Cerebellar cortex (tissue), 1 donor: ENCODE results near the gene MMP25.
"Not testable (repeated sequence)": the region's sequence is repeated elsewhere in the genome, so short reads cannot be mapped to it uniquely, and the experiment has no call there.

Experiments
- DNase-seq: peaks from one replicate; pipeline ENCODE4 v3.0.0-alpha.2; 2015; ENCODE audit warnings: low spot score

The MMP25 gene

DNA sequence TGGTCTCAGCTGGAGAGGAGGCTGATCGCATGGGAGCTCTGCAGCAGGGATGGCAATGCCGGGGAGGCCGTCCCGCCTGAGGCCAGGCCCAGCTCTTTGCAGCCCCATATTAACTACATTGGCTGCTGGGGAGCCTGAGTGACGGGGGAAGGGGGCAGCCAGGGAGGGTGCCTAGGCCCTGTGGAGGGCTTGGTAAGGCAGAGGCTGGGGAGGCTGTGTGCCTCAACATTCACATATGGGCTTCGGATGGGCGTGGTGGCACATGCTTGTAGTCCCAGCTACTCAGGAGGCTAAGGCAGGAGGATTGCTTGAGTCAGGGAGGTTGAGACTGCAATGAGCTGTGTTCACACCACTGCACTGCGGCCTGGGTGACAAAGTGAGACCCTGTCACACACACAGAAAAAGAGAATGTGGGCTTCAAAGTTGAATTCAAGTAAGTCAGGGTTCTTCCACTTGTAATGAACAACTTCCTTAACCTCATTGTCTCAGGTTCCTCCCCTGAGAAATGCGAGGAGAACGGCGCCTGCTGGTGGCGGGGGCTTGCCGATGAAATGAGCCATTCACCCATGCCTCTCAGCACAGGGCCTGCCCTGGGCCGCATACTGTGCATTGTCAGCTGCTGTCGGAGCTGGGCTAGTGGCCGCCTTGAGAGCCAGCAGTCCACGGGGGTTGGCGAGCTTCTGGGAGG lies 26.4 kb downstream of the MMP25 start:
- DNase-seq = not testable (repeated sequence)

DNA sequence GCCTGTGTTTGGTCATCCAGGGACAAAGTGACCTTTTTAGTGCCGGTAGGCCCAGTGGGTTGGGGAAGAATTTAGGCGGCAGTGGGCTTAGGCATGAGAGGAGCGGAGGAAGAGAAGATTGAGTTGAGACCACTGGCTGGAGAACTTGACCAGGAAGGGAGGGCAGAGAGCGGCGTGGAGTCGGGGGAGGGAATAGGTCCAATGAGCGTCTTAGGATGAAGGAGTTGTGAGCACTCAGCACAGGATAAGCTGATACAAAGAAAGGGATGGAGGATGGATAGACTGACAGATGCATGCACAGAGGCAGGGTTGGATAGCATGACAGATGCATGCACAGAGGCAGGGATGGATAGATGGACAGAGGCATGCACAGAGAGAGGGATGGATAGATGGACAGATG lies 27.1 kb downstream of the MMP25 start:
- no peak for DNase-seq

DNA sequence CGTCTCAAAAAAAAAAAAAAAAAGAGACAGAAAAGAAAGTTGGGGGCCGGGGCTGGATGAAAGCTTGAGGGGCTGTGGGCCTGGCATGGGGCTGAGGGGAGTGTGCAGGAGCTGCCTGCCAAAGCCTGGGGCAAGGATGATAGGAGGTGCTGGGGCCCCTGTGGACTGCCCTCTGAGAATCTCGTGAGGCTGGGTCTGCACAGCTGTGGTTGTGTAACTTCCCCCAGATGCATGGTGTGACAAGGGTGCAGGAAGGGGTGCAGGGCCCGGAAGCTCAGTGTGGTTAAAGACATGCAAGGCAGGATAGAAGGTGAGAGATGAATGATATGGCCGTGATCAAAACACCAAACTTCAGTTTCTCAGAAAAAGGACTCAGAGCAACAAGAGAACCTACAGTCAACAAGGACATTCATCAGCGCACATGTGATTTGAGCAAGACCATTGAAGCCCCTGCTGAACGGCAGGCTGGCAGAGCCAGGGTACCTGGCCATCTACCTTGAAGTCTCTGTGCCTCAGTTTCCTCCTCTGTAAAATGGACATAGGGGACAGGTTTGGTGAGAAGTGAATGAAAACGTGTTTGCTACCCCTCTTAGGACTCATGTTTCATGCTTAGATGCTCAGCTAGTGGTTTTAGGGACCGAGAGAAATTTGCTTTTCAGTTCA lies 28.6 kb downstream of the MMP25 start:
- no peak for DNase-seq

DNA sequence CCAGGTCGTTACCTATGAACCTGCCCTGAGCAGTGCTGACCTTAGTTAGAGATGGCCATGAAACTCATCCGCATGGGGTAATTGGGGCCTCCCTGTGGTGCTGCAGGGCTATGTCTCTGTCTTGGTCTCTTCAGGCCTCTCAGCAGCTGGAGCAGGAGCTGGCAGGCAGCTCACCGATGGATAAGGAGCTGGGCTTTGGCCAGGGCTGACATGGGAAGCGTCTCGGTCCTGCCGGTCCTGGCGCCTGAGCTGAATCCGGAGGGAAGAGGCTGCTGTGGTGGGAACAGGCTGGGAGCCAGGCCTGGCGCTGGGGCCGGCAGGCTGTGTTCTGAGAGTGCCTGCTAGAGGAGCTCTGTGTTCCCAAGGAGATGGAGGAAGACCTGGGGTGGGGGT lies 29.2 kb downstream of the MMP25 start:
- DNase-seq = no peak

DNA sequence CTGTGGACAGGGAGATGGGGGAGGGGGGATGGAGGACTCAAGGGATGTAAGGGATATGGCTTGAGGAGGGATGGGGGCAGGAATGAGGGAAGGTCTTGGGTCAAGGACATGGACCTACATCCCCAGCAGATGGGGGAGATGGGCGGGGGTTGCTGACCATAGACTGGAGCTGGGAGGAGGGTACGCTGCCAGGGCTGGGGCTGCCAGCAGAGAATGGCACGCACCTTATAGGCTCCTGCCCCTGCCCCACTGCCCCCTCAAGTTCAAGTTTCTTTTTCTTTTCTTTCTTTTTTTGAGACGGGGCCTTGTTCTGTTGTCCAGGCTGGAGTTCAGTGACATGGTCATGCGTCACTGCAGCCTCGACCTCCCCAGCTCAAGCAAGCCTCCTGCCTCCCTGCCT lies 29.6 kb downstream of the MMP25 start:
- DNase-seq = not testable (repeated sequence)

DNA sequence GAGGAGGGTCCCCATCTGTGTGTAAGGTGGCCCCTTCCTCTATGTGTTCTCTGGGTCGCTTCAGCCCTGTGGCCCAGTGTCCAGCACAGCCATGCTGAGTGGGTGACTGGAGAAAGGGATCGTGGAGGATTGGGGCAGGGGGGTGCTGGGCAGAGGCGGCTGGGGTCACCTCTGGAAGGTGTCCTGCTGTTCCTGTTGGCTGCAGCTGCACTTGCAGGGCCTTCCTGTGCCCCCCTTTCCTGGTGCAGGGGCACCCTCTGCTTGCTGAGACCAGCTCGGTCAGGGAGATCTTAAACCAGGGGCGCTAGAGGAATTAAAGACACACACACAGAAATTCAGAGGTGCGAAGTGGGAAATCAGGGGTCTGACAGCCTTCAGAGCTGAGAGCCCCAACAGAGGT lies 30.2 kb downstream of the MMP25 start:
- no peak for DNase-seq

DNA sequence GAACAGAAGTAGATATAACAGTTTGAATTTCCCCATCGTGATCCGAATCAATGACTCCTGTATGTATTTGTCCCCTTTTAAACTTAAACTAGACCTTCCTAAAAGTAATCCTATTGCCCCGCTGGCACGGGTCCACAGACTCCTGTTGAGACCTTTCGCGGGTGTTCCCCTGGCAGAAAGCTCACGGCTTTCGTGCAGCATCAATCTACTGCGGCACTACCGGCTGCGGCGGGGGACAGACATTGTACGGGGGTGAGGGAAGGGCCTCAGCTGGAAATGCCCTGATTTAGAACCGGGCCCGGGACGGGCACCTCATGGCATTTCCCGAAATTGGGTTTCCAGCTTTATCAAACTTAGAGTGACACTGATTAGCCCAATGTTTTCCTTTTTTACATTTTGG lies 33.7 kb downstream of the MMP25 start:
- no peak for DNase-seq

DNA sequence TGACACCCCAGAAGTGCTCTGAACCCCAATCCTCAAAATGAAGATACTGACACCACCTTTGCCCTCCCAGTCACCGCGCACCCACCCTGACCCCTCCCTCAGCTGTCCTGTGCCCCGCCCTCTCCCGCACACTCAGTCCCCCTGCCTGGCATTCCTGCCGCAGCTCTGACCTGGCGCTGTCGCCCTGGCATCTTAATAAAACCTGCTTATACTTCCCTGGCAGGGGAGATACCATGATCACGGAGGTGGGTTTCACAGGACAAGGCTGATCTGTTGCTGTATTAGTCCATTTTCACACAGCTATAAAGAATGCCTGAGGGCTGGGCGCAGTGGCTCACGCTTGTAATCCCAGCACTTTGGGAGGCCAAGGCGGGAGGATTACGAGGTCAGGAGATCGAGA lies 35.6 kb downstream of the MMP25 start:
- not testable (repeated sequence) for DNase-seq

DNA sequence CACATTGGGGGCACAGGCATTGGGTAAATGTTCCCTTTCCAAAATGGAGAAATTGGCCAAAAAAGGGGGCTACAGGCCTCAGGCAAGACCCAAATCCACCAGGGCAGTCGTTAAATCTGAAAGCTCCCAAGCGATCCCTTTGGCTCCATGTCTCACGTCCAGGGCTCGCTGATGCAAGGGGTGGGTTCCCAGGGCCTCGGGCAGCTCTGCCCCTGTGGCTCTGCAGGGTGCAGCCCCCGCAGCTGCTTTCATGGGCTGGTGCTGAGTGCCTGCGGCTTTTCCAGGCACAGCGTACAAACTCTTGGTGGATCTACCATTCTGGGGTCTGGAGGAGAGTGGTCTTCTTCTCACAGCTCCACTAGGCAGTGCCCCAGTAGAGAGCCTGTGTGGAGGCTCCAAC lies 37.0 kb downstream of the MMP25 start:
- DNase-seq = not testable (repeated sequence)

DNA sequence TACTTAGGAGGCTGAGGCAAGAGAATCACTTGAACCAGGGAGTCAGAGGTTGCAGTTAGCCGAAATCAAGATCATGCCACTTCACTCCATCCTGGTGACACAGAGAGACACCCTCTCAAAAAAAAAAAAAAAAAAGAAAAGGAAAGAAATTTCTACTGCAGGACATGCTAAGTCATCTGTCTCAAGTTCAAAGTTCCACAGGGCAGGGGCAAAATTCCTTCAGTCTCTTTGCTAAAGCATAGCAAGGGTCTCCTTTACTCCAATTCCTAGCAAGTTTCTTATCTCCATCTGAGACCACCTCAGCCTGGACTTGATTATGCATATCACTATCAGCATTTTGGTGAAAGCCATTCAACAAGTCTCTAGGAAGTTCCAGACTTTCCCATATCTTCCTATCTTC lies 38.1 kb downstream of the MMP25 start:
- no peak for DNase-seq

DNA sequence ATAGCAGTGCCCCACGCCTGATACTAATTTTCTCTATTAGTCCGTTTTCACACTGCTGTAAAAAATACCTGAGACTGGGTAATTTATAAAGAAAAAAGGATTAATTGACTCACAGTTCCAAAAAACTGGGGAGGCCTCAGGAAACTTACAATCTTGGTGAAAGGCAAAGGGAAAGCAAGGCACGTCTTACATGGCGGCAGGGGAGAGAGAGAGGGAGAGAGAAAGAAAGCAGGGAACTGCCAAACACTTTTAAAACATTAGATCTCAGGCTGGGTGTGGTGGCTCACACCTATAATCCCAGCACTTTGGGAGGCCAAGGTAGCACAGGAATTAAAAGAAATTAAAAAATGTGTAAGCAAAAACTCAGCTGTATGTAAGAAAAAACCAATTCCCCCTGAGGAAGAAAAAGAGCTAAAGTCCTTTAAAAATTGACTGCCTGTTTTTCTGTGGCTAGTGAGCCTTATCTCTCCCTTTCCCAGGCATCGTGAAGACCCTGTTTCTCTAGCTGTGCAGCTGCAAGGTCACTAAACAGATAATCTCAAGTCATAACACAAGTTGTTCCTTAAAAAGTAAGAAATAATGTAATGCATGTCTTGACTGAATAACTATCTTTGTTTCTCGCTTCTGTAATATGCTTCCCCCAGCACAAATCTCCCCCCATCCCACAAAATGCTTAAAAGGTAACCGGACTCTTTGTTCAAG lies 38.8 kb downstream of the MMP25 start:
- DNase-seq = no peak

DNA sequence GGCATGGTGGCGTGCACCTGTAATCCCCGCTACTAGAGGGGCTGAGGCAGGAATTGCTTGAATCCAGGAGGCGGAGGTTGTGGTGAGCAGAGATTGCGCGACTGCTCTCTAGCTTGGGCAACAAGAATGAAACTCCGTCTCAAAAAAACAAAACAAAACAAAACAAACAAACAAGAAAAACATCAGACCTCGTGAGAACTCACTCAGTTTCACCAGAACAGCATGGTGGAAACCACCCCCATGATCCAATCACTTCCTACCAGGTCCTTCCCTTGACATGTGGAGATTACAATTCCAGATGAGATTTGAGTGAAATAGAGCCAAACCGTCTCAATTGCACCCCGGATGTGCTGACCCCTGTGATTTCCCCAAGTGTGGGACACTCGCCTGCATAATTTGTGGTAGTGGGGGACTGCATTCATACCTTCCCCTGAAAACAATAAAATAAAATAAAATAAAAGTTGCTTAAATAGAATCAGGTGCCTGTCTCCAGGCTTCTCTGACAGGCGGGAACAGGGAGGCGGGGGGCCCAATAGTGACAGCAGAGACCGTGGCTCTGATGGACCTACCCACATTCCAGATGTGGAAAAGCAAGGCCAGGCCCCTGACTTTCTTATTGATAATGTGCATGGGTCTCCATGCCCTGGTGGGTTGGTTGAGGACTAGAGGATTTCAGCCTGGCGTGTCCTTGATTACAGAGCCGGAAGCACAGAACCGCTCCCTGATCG lies 39.7 kb downstream of the MMP25 start:
- no peak for DNase-seq

DNA sequence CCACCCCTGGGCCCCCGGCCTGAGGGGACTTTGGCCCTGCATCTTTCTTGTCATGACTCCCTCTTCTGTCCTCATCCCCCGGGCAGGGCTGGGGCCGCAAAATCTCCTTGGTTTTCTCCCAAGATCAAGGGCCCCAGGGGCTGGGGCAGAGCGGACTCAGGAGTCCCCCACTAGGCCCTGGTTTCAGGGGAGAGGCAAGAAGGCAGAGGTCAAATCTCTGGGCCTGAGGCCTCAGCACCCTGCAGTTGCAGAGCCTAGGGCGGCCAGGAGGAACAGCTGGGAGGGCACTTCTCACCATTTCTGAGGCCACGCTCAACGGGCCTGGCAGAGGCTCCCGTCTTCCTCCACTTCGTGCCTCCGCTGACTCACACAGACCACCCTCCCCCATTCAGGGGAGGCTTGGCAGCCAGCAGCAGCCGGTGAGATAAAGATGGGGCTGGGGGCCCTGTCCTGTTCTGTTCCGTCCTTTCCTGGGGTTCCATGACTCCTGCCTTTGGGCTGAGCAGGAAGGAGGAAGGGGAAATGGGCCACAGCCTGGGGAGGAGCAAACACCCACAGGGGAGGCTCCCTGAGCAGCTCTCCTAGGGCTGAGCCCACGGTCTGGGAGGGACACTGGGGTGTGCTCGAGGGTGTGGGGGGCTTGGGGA lies 40.4 kb downstream of the MMP25 start:
- DNase-seq = no peak

DNA sequence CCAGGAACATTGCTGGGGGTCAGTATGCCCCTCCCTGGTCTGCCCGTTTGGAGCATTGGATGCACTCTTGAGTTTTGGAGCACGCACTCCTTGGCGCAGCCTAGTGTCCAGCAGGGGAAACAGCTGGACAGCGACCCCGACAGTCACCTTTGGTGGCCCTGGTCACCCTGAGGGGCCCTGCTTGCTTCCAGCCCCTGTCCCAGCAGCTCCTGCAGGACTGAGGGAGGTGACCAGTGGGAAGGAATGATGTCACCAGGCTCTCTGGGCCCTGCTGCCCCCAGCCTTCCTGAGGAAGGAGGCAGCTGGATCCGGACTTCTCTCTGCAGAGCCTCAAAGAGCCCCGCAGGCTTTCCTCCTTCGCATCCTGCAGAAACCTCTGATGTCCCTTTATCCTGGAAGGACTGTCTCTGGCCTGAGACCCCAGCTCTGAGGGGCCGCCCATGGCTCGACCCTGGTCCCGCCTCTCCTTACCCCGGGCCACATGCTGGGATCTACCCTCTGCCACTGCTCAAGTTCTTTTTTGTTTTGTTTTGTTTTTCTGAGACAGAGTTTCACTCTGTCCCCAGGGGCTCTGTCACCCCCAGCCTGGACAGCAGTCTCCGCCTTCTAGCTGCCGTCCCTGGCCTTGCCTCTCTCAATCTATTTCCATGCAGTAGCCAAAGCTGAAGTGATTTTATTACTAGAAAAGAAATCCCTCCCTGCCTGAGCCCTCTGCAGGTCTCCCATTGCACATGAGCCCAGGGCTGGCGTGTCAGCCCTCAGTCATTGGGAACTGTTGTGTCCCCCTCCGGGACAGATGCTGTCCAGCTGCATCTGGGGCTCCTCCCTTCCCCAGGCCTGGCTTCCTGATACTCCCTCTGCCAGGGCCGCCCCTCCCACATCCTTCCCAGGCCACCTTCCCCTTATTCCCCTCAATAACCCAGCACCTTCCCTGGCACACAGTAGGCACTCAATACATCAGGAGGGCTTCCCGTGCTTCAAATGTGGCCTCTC lies 41.2 kb downstream of the MMP25 start:
- DNase-seq = no peak

DNA sequence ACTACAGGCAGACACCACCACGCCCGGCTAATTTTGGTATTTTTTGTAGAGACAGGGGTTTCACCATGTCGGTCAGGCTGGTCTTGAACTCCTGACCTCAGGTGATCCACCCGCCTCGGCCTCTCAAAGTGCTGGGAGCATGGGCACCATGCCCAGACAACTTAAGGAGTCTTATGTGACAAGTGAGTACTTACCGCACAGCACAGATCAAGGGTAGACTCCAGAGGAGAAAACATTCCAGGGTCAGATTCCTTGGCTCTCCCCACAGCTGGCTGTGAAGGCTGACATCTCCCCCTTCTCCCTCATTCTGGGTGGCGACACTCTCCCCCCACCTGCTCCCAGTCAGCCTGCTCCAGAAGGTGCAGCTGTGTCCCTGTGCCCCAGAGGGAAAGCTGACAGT lies 42.1 kb downstream of the MMP25 start:
- no peak for DNase-seq

DNA sequence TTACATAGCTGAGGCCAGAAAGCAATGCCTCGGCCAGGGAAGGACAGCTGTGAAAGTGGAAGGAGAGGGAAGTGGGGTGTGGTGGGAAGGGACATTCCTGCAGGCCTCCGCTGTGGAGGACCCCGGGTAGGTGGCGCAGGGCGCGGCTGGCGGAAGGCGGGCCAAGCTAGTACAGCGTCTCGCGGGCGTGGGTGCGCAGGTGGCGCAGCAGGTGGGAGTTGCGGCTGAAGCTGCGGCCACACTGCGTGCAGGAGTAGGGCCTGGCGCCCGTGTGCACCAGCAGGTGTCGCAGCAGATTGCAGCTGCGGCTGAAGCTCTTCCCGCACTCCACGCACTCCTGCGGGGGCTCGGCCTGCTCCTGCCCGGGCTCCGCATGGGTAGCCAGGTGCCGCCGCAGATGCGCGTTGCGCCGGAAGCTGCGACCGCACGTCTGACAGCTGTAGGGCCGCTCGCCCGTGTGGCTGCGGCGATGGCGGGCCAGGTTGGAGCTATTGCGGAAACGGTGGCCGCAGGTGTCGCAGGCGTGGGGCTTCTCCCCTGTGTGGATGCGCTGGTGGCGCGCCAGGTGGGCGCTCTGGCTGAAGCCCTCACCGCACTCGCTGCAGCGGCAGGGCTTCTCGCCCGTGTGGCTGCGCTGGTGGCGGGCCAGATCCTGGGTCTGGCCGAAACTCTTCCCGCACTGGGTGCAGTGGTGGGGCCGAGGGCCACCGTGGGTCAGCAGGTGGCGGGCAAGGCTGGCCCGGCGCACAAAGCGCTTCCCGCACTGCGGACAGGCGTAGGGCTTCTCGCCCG lies 42.8 kb downstream of the MMP25 start:
- no peak for DNase-seq

DNA sequence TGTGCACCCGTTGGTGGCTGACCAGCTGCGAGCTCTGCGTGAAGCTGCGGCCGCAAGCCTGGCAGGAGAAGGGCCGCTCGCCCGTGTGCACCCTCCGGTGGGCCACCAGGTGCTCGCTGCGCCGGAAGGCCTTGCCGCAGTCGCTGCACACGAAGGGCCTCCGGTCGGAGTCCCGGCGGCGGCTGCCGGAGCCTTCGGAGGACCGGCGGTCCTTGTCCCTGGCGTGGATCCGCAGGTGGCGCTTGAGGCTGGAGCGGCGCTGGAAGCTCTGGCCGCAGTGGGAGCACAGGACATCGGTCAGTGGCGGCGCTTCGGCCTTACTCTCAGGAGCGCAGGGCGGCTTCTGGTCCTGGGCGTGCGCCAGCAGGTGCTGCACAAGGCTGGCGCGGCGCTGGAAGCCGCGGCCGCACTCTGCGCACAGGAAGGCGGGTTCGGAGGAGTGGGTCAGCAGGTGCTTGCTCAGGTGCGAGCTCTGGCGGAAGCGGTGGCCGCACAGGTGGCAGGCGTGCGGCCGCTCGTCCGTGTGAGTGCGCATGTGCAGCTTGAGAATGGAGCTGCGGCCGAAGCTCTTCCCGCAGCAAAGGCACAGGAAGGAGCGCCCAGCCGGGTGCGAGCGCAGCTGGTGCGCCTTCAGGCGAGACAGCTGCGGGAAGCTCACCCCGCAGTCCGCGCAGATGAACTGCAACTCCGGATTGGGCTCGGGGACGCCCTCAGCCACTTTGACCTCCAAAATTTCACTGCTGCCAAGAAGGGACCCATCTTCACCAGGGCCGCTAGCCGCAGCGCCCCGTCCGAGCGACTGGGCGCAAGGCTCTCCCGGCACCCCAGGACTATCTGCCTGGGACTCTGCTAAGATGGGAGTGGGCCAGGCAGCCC lies 43.6 kb downstream of the MMP25 start:
- DNase-seq = no peak

DNA sequence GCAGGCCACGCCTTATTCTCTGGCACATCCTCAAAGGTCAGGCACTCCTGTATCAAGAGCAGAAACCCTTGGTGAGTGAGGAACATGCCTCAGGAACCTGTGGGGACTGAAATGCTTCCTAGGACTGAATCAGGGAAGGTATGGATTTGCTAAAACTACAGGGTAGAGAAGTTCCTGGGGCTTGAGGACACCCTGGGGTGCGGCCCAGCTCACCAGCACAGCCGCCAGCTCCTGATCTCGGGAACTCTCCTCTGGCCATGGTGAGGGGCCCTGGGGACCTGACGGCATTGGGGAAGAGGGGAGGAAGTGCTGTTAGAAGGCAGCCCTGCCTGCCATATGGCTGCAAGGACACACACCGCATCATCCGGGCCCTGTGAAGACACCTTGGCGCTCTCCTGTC lies 45.2 kb downstream of the MMP25 start:
- DNase-seq = no peak

DNA sequence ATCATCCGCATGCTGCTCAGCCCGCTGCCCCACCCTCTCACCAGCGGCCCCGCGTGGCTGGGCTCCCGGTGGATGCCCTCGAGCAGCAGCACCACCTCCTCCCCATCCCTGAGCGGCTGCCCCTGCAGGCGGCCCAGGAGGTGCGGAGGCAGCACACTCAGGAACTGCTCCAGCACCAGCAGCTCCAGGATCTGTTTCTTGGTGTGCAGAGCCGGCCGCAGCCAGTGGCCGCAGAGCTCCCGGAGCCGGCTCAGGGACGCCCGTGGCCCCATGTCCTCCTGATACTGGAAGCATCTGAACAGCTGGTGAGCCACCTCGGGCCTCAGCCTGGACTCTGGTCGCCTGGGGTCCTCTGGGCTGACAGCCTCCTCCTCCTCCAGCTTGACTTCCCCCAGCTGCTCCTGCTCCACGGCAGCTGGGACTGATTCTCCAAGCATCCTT lies 46.2 kb downstream of the MMP25 start:
- DNase-seq = no peak
